Measurements from ENCODE around the gene HTR4.

DNA sequence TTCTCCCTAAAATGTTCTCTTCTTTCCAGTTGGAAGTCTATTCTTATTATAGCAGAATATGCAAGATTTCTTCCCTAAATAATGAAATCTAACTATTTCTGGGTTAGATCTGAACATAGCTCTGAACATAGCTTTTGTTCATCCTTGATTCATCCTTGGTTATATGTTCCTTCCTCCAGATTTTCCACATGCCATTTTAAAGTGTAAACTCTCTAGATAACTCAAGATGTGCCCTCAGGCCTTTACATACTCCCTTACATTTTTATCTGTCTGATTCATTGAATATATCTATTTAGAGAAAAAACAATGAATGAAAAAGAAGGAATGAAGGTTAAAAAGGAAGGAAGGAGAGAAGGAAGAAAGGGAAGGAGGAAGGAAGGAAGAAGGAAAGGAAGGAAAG is 169.7 kb downstream of the HTR4 start:
- TF ChIP-seq, protein P1, sequence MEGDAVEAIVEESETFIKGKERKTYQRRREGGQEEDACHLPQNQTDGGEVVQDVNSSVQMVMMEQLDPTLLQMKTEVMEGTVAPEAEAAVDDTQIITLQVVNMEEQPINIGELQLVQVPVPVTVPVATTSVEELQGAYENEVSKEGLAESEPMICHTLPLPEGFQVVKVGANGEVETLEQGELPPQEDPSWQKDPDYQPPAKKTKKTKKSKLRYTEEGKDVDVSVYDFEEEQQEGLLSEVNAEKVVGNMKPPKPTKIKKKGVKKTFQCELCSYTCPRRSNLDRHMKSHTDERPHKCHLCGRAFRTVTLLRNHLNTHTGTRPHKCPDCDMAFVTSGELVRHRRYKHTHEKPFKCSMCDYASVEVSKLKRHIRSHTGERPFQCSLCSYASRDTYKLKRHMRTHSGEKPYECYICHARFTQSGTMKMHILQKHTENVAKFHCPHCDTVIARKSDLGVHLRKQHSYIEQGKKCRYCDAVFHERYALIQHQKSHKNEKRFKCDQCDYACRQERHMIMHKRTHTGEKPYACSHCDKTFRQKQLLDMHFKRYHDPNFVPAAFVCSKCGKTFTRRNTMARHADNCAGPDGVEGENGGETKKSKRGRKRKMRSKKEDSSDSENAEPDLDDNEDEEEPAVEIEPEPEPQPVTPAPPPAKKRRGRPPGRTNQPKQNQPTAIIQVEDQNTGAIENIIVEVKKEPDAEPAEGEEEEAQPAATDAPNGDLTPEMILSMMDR (conservative IDR thresholded peaks at IDR 0.05; ENCODE audit: low read depth, low read length), result no peak
- no peak for TF ChIP-seq EZH2 (IDR thresholded peaks at IDR 0.05; ENCODE audit: borderline replicate concordance, low read depth, low read length, poor library complexity, severe bottlenecking)
